HUES64 (cell line): ENCODE results near the gene VKORC1.

Experiments used
- H3K27ac ChIP-seq: 2 replicates; pipeline ENCODE4 v1.7.0; 2013; ENCODE audit warnings: low read depth, low read length, inconsistent platforms
- H3K27me3 ChIP-seq: 2 replicates; pipeline ENCODE4 v1.6.1; 2013; ENCODE audit warnings: mild to moderate bottlenecking, low read length; ENCODE audit not compliant: insufficient read depth
- H3K36me3 ChIP-seq: 2 replicates; pipeline ENCODE4 v1.6.1; 2013; ENCODE audit warnings: mild to moderate bottlenecking, low read length; ENCODE audit not compliant: insufficient read depth
- H3K4me1 ChIP-seq: 2 replicates; pipeline ENCODE4 v1.6.1; 2013; ENCODE audit warnings: mild to moderate bottlenecking, low read length, moderate library complexity; ENCODE audit not compliant: insufficient read depth
- H3K4me3 ChIP-seq: 2 replicates; pipeline ENCODE4 v1.5.1; 2013; ENCODE audit warnings: mild to moderate bottlenecking, low read length, moderate library complexity
- H3K9ac ChIP-seq: 2 replicates; pipeline ENCODE4 v1.6.1; 2013; ENCODE audit warnings: mild to moderate bottlenecking, low read depth, low read length
- H3K9me3 ChIP-seq: 2 replicates; pipeline ENCODE4 v1.6.1; 2013; ENCODE audit warnings: low read depth, low read length; ENCODE audit not compliant: insufficient read depth
- WGBS: fragments of 150-250, 120-280 bp; methylation state at CpG from one replicate; pipeline ENCODE4 v1.1.7; 2013; ENCODE audit warnings: missing lambda C conversion rate; 5-methylcytosine and 5-hydroxymethylcytosine counted together

Gene VKORC1

DNA sequence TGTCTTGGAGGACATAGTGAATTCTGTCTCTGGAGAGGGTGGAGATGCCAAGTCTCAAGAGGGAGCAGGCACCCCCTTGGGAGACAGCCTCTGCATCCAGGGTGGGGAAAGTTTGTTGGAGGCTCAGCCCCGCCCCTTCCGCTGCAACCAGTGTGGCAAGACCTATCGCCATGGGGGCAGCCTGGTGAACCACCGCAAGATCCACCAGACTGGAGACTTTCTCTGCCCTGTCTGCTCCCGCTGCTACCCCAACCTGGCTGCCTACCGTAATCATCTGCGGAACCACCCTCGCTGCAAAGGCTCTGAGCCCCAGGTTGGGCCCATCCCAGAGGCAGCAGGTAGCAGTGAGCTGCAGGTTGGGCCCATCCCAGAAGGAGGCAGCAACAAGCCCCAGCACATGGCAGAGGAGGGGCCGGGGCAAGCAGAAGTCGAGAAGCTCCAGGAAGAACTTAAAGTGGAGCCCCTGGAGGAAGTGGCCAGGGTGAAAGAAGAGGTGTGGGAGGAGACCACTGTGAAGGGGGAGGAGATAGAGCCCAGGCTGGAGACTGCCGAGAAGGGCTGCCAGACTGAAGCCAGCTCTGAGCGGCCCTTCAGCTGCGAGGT is 15.2 kb downstream of the VKORC1 start:
- Histone ChIP-seq H3K9ac (no peak overlapping the region), H3K4me3 (no peak overlapping the region), H3K27me3 (no peaks in the 10 kb centered on the region), H3K4me1 (no peaks in the 10 kb centered on the region), H3K36me3 (peaks cover 82% of the 10 kb centered on the region), H3K9me3 (no peaks in the 10 kb centered on the region), H3K27ac (no peak overlapping the region)
- WGBS, result 93% methylated on average over 13 of the region's 13 CpGs

DNA sequence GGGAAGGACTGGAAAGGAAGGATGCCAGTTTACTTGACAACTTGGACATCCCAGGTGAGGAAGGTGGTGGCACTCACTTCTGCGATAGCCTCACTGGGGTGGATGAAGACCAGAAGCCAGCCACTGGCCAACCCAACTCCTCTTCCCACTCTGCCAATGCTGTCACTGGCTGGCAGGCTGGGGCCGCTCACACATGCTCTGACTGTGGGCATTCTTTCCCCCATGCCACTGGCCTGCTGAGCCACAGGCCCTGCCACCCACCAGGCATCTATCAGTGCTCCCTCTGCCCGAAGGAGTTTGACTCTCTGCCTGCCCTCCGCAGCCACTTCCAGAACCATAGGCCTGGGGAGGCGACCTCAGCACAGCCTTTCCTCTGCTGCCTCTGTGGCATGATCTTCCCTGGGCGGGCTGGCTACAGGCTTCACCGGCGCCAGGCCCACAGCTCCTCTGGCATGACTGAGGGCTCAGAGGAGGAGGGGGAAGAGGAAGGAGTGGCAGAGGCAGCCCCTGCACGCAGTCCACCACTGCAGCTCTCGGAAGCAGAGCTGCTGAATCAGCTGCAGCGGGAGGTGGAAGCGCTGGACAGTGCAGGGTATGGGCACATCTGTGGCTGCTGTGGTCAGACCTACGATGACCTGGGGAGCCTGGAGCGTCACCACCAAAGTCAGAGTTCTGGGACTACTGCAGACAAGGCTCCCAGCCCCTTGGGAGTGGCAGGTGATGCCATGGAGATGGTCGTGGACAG is 15.8 kb downstream of the VKORC1 start:
- 95% methylated on average over 15 of the region's 15 CpGs for WGBS
- Histone ChIP-seq H3K27ac (no peak overlapping the region), H3K9me3 (no peaks in the 10 kb centered on the region), H3K9ac (no peak overlapping the region), H3K36me3 (peaks cover 78% of the 10 kb centered on the region), H3K27me3 (no peaks in the 10 kb centered on the region), H3K4me3 (no peak overlapping the region), H3K4me1 (no peaks in the 10 kb centered on the region)

DNA sequence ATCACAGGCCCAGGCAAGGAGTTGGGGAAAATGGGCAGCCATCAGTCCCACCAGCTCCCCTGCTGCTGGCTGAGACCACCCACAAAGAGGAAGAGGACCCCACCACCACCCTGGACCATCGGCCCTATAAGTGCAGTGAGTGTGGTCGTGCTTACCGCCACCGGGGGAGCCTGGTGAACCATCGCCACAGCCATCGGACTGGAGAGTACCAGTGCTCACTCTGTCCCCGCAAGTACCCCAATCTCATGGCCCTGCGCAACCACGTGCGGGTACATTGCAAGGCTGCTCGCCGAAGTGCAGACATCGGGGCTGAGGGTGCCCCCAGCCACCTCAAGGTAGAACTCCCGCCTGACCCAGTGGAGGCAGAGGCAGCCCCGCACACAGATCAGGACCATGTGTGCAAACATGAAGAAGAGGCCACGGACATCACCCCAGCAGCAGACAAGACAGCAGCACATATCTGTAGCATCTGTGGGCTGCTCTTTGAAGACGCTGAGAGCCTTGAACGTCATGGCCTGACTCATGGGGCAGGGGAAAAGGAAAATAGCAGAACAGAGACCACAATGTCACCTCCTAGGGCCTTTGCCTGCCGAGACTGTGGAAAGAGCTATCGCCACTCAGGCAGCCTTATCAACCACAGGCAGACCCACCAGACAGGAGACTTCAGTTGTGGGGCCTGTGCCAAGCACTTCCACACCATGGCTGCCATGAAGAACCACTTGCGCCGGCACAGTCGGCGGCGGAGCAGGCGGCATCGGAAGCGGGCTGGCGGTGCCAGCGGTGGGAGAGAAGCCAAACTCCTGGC is 16.8 kb downstream of the VKORC1 start:
- Histone ChIP-seq H3K9ac (no peak overlapping the region), H3K4me3 (no peak overlapping the region), H3K27ac (no peak overlapping the region), H3K36me3 (peaks cover 69% of the 10 kb centered on the region), H3K4me1 (no peaks in the 10 kb centered on the region), H3K27me3 (no peaks in the 10 kb centered on the region), H3K9me3 (no peaks in the 10 kb centered on the region)
- WGBS, result 95% methylated on average over 30 of the region's 30 CpGs

DNA sequence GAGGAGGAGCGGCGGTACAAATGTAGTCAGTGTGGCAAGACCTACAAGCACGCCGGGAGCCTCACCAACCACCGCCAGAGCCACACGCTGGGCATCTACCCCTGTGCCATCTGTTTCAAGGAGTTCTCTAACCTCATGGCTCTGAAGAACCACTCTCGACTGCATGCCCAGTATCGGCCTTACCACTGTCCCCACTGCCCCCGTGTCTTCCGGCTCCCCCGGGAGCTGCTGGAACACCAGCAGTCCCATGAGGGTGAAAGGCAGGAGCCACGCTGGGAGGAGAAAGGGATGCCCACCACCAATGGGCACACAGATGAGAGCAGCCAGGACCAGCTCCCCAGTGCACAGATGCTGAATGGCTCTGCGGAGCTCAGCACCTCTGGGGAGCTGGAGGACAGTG is 17.6 kb downstream of the VKORC1 start:
- Histone ChIP-seq H3K36me3 (peaks cover 62% of the 10 kb centered on the region), H3K4me3 (no peak overlapping the region), H3K27ac (no peak overlapping the region), H3K9me3 (no peaks in the 10 kb centered on the region), H3K9ac (no peak overlapping the region), H3K4me1 (peaks cover 4% of the 10 kb centered on the region; the same call in 1 of the 2 replicates), H3K27me3 (no peaks in the 10 kb centered on the region)
- 95% methylated on average over 13 of the region's 13 CpGs for WGBS

DNA sequence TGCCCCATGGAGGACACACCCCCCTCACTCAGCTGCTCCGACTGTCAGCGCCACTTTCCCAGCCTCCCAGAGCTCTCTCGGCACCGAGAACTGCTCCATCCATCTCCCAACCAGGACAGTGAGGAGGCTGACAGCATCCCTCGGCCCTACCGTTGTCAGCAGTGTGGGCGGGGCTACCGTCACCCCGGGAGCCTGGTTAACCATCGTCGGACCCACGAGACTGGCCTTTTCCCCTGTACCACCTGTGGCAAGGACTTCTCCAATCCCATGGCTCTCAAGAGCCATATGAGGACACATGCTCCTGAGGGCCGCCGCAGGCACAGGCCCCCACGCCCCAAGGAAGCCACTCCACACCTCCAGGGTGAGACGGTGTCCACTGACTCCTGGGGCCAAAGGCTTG is 18.3 kb downstream of the VKORC1 start:
- Histone ChIP-seq H3K36me3 (peaks cover 56% of the 10 kb centered on the region), H3K27me3 (no peaks in the 10 kb centered on the region)
- 88% methylated on average over 16 of the region's 16 CpGs for WGBS

DNA sequence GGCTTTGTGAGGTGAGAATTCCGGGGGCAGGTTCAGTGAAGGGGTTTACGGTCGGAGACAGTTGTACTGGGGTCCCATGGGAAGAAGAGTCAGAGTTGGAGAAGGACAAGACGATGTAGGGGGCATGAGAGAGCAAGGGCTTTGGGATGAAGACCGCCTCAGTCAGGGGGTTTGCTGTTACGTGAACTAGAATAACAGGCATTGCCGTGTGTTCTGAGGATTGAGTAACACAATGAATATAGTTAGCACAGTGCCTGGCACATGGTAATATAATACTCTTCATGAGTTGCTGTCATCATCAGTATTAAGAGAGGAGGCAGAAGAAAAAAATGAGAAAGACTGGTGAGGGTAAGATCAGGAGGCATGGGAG is 19.8 kb downstream of the VKORC1 start:
- Histone ChIP-seq H3K9me3 (no peaks in the 10 kb centered on the region), H3K27ac (peak overlapping the region; percentile 96), H3K27me3 (no peaks in the 10 kb centered on the region), H3K4me1 (peaks cover 8% of the 10 kb centered on the region; the same call in 1 of the 2 replicates), H3K4me3 (peak overlapping the region; percentile 81), H3K36me3 (peaks cover 40% of the 10 kb centered on the region), H3K9ac (peak overlapping the region; percentile 95)
- 5% methylated on average over 7 of the region's 7 CpGs for WGBS

More for the DNA sequence above, 18.3 kb downstream of the VKORC1 start:
- no peak overlapping the region for H3K4me3 ChIP-seq
- peaks cover 8% of the 10 kb centered on the region; the same call in 1 of the 2 replicates for H3K4me1 ChIP-seq
- H3K9me3 ChIP-seq, result no peaks in the 10 kb centered on the region
- no peak overlapping the region for H3K9ac ChIP-seq
- no peak overlapping the region for H3K27ac ChIP-seq

DNA sequence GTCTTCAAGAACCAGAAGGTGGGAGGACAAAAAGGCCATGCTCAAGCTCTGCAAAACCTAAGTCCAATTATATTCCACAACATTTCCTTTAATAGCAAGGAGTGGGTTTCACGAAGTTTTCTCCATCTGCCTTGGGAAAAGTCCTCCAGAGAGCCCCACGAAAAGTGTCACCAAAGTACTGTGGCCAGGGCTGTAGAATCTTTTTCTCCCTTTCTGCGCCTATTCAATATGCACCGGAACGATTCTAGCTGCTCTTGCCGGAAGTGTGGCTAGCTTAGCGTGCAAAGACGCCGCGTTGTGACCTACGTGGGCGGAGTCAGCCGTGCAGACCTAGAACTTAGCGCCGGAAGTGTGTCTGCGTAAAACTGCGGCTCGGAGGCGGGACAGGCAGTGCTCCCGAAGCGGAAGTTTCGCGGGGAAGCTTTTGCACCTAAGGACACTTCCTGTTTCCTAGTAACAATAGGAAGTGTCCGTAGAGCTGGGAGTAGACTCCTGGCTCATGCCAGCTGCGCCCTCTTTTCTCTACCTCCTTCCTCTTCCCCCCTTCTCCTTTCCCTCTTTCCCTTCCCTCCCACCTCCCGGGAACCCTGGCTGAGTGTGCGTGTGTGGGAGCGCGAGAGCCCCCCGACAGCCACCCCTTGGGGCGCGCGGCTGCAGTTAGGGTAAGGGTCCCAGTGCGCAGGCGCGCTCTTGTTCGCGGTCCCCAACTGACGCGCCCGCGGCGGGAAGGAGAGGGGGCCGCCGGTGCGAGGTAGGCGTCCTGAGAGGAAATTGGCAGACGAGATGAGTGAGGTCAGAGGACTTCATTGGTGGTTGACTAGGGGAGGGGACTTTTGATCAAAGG is 20.4 kb downstream of the VKORC1 start, which contains the start of the genes ZNF646 and ZNF668:
Gene ZNF646 (plus strand): TSS at position 453 of the 844 bp plus-strand sequence. CDS start 1,903 bp downstream, outside the sequence.
Gene ZNF668 (minus strand): TSS at position 271 of the 844 bp plus-strand sequence. CDS start 9,781 bp downstream, outside the sequence.
- peak within 1 kb of the TSS; percentile 81 for H3K4me3 ChIP-seq
- H3K36me3 ChIP-seq, result peaks cover 34% of the 10 kb centered on the region
- WGBS, result under 1% methylated on average over 46 of the region's 48 CpGs
- H3K27me3 ChIP-seq, result no peaks in the 10 kb centered on the region
- H3K27ac ChIP-seq, result peak within 1 kb of the TSS; percentile 96
- H3K9ac ChIP-seq, result peak within 1 kb of the TSS; percentile 95
- H3K4me1 ChIP-seq, result peaks cover 8% of the 10 kb centered on the region; the same call in 1 of the 2 replicates
- H3K9me3 ChIP-seq, result no peaks in the 10 kb centered on the region

DNA sequence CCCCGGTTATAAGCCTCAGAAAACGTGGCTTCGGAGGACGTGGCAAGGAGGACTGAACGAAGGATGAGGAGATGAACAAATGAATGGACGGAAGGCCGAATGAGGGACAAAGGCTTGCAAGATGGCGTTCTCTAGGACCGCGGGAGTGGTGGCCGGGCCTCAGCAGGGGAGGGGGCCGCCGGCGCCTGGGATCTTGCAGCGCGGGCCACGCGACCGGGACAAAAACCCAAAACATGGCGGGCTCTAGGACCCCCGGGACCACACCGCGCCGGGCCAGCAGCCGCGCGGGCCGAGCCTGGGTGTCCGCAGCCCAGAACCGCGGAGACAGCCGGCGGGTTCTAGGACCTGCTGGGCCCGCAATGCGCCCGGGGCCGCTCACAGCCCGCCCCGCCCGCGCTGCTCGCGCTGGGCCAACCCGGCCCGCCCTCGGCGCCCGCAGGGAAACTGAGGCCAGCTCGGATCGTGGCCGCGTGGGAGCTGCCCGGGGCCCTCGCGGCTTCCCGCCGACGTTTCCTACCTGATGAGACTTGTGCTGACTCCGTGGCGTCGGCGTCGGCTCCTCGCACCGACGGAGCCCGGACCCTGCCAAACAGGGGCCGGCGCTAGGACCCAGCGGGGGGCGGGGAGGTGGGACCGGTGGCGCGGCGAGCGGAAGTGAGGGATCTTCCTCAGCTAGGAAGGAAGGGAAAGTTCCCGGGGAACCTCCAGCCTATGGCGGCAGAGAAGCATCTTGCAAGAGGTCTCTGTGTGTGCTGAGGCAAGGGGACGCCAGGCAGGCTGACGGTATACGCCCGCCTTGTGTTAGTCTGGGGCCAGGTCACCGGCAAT is 21.2 kb downstream of the VKORC1 start:
- no peaks in the 10 kb centered on the region for H3K9me3 ChIP-seq
- H3K4me3 ChIP-seq, result peak overlapping the region; percentile 81
- H3K27me3 ChIP-seq, result no peaks in the 10 kb centered on the region
- peak overlapping the region; percentile 96 for H3K27ac ChIP-seq
- H3K9ac ChIP-seq, result peak overlapping the region; percentile 95
- under 1% methylated on average over 83 of the region's 83 CpGs for WGBS
- peaks cover 26% of the 10 kb centered on the region for H3K36me3 ChIP-seq
- peaks cover 8% of the 10 kb centered on the region; the same call in 1 of the 2 replicates for H3K4me1 ChIP-seq

DNA sequence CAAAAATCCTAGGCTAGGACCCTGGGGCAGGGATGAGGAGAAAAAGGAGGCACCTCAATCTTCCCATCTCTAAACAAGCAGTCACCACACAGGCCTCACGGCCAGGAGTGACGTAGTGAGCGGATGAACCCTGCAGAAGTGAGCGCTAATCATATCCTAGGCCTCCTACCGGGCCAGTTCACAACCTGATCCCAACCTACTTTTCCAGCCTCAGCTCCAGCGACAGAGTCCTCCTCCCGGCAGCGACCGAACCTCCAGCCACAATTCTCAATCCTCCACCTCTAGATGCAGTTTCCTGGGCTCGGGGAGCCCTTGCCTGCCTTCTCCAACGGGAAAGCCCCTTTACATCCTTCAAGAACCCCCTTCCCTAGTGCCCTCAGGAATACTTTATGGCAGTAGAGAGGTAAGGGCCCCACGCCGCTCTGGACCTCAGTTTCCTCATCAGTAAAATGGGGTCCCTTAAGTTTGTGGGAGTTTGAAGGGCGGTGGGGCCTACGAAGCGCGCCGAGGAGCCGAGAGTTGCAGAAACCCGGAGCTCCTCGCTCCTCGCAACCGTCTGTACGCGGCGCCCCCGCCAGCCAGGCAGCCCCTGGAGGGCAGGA is 22.0 kb downstream of the VKORC1 start:
- H3K4me3 ChIP-seq, result peak overlapping the region; percentile 81
- peak overlapping the region; percentile 95 for H3K9ac ChIP-seq
- H3K9me3 ChIP-seq, result no peaks in the 10 kb centered on the region
- H3K36me3 ChIP-seq, result peaks cover 19% of the 10 kb centered on the region
- H3K4me1 ChIP-seq, result peaks cover 8% of the 10 kb centered on the region; the same call in 1 of the 2 replicates
- WGBS, result 1% methylated on average over 27 of the region's 27 CpGs
- H3K27ac ChIP-seq, result peak overlapping the region; percentile 96
- H3K27me3 ChIP-seq, result no peaks in the 10 kb centered on the region
